Osteocyte (in vitro differentiated cells): ENCODE data around the gene RAPGEF4. TPM values are rescaled to one million over a fixed set of nuclear protein-coding genes. Genes with fewer than 3 reads are reported as not detected.

Source experiments
- DNase-seq: peaks from one replicate; pipeline ENCODE4 v3.0.0; 2021; ENCODE audit warnings: mixed read lengths; ENCODE audit not compliant: unreplicated experiment; ENCODE audit errors: extremely low spot score
- H3K27ac Mint-ChIP-seq: one replicate; pipeline ENCODE4 v1.8.0; 2021; ENCODE audit warnings: mild to moderate bottlenecking, mixed read lengths; ENCODE audit not compliant: unreplicated experiment
- H3K27me3 Mint-ChIP-seq: one replicate; pipeline ENCODE4 v1.8.0; 2021; ENCODE audit warnings: mixed read lengths; ENCODE audit not compliant: unreplicated experiment
- H3K36me3 Mint-ChIP-seq: one replicate; pipeline ENCODE4 v1.8.0; 2021; ENCODE audit warnings: mixed read lengths; ENCODE audit not compliant: unreplicated experiment
- H3K4me1 Mint-ChIP-seq: one replicate; pipeline ENCODE4 v1.8.0; 2021; ENCODE audit warnings: mixed read lengths; ENCODE audit not compliant: unreplicated experiment
- H3K4me3 Mint-ChIP-seq: one replicate; pipeline ENCODE4 v1.8.0; 2021; ENCODE audit warnings: mild to moderate bottlenecking, moderate library complexity, mixed read lengths; ENCODE audit not compliant: unreplicated experiment
- H3K9me3 Mint-ChIP-seq: one replicate; pipeline ENCODE4 v1.8.0; 2021; ENCODE audit warnings: mixed read lengths; ENCODE audit not compliant: unreplicated experiment
- CTCF ChIP-seq: fragments of 200-600 bp; sonication (generic); IDR thresholded peaks from 2 replicates; pipeline ENCODE4 v1.5.0; 2021; ENCODE audit warnings: antibody characterized with exemption, mild to moderate bottlenecking, moderate library complexity
- total RNA-seq: library from RNA; stranded (reverse); gene quantifications from 2 replicates; pipeline ENCODE4 v1.2.1, GENCODE V29; 2021

RAPGEF4 gene
- total RNA-seq, 1 donor from 2014 or later, result 0.91 TPM

- Mint-ChIP-seq H3K4me1 (peaks cover 12% of the 10 kb centered on the region), H3K4me3 (peak overlapping the region; percentile 77), H3K36me3 (no peaks in the 10 kb centered on the region), H3K27ac (no peak overlapping the region), H3K27me3 (peaks cover 25% of the 10 kb centered on the region), H3K9me3 (no peaks in the 10 kb centered on the region)
- no peak for TF ChIP-seq CTCF
- DNase-seq, result no peak
Observed at GRCh38 chr2:172736424-172737174, 954 bp downstream of the RAPGEF4 start.

GRCh38 chr2:172739661-172740266, 4.1 kb downstream of the RAPGEF4 start:
- H3K9me3 Mint-ChIP-seq, result peaks cover 9% of the 10 kb centered on the region
- no peak overlapping the region for H3K27ac Mint-ChIP-seq
- no peak overlapping the region for H3K4me3 Mint-ChIP-seq
- H3K36me3 Mint-ChIP-seq, result peaks cover 7% of the 10 kb centered on the region
- TF ChIP-seq CTCF, result no peak
- peaks cover 19% of the 10 kb centered on the region for H3K27me3 Mint-ChIP-seq
- H3K4me1 Mint-ChIP-seq, result peaks cover 12% of the 10 kb centered on the region
- DNase-seq, result no peak

GRCh38 chr2:172740856-172741255, 5.2 kb downstream of the RAPGEF4 start:
- Mint-ChIP-seq H3K4me3 (no peak overlapping the region), H3K27ac (no peak overlapping the region), H3K36me3 (peaks cover 7% of the 10 kb centered on the region), H3K9me3 (peaks cover 9% of the 10 kb centered on the region), H3K4me1 (peaks cover 10% of the 10 kb centered on the region), H3K27me3 (peaks cover 18% of the 10 kb centered on the region)
- TF ChIP-seq CTCF, result no peak
- no peak for DNase-seq

- DNase-seq, result no peak
- no peak overlapping the region for H3K27ac Mint-ChIP-seq
- H3K4me1 Mint-ChIP-seq, result peaks cover 5% of the 10 kb centered on the region
- peaks cover 14% of the 10 kb centered on the region for H3K9me3 Mint-ChIP-seq
- H3K4me3 Mint-ChIP-seq, result no peak overlapping the region
- peaks cover 7% of the 10 kb centered on the region for H3K36me3 Mint-ChIP-seq
- TF ChIP-seq CTCF, result no peak
- no peaks in the 10 kb centered on the region for H3K27me3 Mint-ChIP-seq
Observed at GRCh38 chr2:172742931-172743540, 7.4 kb downstream of the RAPGEF4 start.

GRCh38 chr2:172743898-172744297, 8.3 kb downstream of the RAPGEF4 start:
- TF ChIP-seq CTCF, result no peak
- Mint-ChIP-seq H3K27ac (no peak overlapping the region), H3K4me3 (no peak overlapping the region), H3K36me3 (peaks cover 7% of the 10 kb centered on the region), H3K27me3 (no peaks in the 10 kb centered on the region), H3K9me3 (peaks cover 18% of the 10 kb centered on the region), H3K4me1 (no peaks in the 10 kb centered on the region)
- DNase-seq, result no peak
